Activated T-helper 2 cell treated with anti-CD3 and anti-CD28 coated beads, Interferon-gamma antibody, Interleukin-2, Interleukin-4, amounts not matched to agents 10 μg/mL and 5 μg/mL and 100 μg/mL, durations not matched to agents 14 hours and 24 hours and 36 hours (primary cell): ENCODE results near the gene PGAM1. TPM values are rescaled to one million over a fixed set of nuclear protein-coding genes. Genes with fewer than 3 reads are reported as not detected.
"Not testable (repeated sequence)": the region's sequence is repeated elsewhere in the genome, so short reads cannot be mapped to it uniquely, and the experiment has no call there.

Source experiments
- DNase-seq: peaks from one replicate; pipeline ENCODE4 v3.0.0; 2021; ENCODE audit warnings: low spot score
- H3K27ac Mint-ChIP-seq: one replicate; pipeline ENCODE4 v1.8.0; 2021; ENCODE audit warnings: mixed read lengths
- H3K27me3 Mint-ChIP-seq: one replicate; pipeline ENCODE4 v1.8.0; 2021; ENCODE audit warnings: low read depth, mixed read lengths
- H3K36me3 Mint-ChIP-seq: one replicate; pipeline ENCODE4 v1.8.0; 2021; ENCODE audit warnings: low read depth, mixed read lengths
- H3K4me1 Mint-ChIP-seq: one replicate; pipeline ENCODE4 v1.8.0; 2021; ENCODE audit warnings: low read depth, mixed read lengths
- H3K4me3 Mint-ChIP-seq: one replicate; pipeline ENCODE4 v1.8.0; 2021; ENCODE audit warnings: low read depth, mild to moderate bottlenecking, moderate library complexity, mixed read lengths
- H3K9me3 Mint-ChIP-seq: one replicate; pipeline ENCODE4 v1.8.0; 2021; ENCODE audit warnings: mixed read lengths
- intact Hi-C: fragments of 100-400 bp; cut with micrococcal nuclease; formaldehyde crosslinking; loops from one replicate; pipeline ENCODE4 v1.15.1; 2023
- total RNA-seq: library from RNA; stranded (reverse); gene quantifications from 2 replicates; pipeline ENCODE4 v1.2.3, GENCODE V29; 2022

PGAM1 gene
- total RNA-seq, 1 donor from 2014 or later, result 885 TPM

DNA sequence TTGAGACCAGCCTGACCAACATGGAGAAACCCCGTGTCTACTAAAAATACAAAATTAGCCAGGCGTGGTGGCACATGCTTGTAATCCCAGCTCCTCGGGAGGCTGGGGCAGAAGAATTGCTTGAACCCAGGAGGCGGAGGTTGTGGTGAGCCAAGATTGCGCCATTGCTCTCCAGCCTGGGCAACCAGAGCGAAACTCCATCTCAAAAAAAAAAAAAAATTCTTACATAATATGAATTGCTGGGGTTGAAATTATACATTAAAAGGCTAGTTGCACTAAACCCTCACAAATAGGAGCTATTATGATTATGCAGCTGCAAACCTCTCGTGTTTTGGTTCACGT lies 2.3 kb upstream of the PGAM1 start:
- peaks cover 44% of the 10 kb centered on the region for H3K4me1 Mint-ChIP-seq
- H3K36me3 Mint-ChIP-seq, result peaks cover 33% of the 10 kb centered on the region
- not testable (repeated sequence) for DNase-seq, H3K27me3 Mint-ChIP-seq, H3K9me3 Mint-ChIP-seq
- intact Hi-C loops, result loop anchor here (1.0 to 10.0 kb wide), 2 partner anchors 10 to 221 kb away; partner anchors contain the start of gene PI4K2A
- H3K27ac Mint-ChIP-seq, result peak overlapping the region; percentile 97
- peak overlapping the region; percentile 69 for H3K4me3 Mint-ChIP-seq

DNA sequence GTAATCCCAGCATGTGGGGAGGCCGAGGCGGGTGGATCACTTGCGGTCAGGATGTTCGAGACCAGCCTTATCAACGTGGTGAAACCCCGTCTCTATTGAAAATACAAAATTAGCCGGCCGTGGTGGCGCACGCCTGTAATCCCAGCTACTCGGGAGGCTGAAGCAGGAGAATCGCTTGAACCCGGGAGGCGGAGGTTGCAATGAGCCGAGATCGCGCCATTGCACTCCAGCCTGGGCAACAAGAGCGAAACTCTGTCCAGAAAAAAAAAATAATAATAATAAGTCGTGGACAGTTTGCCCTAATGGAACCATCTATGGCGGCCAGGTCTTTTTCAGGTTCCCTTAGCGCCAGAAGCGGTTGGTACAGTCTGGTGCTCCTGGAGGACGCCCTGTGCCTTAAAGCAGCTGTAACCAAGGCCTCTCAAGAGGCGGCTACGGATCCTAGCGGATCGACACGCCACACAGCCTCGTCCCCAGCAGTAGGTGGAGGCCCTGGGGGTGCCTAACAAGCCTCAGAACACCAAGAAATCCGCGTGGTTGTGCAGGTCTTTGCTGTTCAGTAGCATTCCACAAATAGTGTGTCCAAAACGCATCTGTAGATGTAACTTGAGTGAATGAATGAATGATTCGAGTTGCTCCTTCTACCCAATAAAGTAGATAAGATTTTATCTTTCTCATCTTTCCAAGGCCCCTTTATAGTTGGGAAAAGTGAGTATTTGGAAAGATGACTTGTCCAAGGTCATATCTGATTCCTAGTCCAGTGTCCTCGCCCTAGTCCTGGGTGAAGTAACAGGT lies 982 bp downstream of the PGAM1 start:
- Mint-ChIP-seq H3K36me3 (peaks cover 61% of the 10 kb centered on the region), H3K27me3 (no peaks in the 10 kb centered on the region), H3K4me1 (peaks cover 31% of the 10 kb centered on the region), H3K27ac (peak overlapping the region; percentile 98), H3K4me3 (peak overlapping the region; percentile 86), H3K9me3 (no peaks in the 10 kb centered on the region)
- intact Hi-C loops, result loop anchor here (2.0 to 10.0 kb wide), 2 partner anchors 72 to 218 kb away; partner anchors contain the start of genes MMS19, PI4K2A and UBTD1
- DNase-seq, result no peak

DNA sequence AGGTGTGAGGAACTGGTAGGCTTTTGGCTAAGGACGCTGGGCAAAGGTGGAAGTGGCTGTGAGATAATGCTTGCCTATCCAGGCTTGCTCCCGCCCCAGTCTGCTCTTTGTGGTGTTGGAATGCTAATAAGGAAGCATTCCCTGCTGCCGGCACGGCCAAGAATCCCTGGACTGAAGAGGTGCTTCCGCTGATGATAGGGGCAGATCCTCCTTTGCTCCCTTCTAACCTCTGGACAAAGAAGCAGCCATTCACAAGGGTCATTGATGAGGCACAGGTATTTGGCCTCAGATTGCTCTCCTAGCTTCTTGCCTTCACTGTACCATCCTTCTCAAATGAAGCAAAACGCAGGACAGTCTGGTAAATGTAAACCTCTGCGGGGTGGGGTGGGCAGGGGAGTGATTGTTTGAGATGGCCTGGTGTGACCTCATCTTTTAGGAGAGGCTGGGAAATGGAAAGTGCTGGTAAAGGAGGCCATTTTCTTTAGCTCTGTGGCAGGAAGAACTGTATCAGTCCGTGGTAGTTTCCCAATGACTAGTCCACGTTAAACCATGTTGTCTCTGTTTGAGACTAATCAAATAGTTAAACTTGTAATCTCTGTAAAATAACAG lies 1.7 kb downstream of the PGAM1 start:
- peak overlapping the region; percentile 98 for H3K27ac Mint-ChIP-seq
- peak overlapping the region; percentile 86 for H3K4me3 Mint-ChIP-seq
- H3K36me3 Mint-ChIP-seq, result peaks cover 65% of the 10 kb centered on the region
- H3K4me1 Mint-ChIP-seq, result peaks cover 31% of the 10 kb centered on the region
- no peaks in the 10 kb centered on the region for H3K9me3 Mint-ChIP-seq
- no peaks in the 10 kb centered on the region for H3K27me3 Mint-ChIP-seq
- intact Hi-C loops, result loop anchor here (1.0 to 10.0 kb wide), 5 partner anchors 18 to 217 kb away; partner anchors contain the start of genes MMS19, PI4K2A, RRP12 and UBTD1
- DNase-seq, result no peak

DNA sequence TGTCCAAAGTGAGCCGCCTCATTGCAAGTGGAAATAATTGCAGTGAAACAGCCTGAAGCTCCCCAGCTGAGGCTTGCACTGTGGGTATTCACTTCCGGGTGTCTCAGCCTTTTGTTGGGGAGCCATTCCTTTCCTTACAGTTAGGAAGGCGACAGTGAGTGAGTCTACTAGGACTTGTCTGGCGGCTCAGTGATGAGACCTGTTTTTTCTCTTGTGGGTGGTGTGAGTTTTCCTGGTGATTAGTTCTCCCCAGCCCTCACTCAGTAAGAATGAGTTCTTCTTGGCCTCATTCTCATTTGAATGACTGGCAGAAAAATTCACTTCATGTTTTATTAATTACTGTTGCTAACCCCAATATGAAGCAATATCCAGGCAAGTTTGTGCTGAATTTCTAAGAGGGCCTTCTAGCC lies 2.6 kb downstream of the PGAM1 start:
- H3K36me3 Mint-ChIP-seq, result peaks cover 68% of the 10 kb centered on the region
- no peaks in the 10 kb centered on the region for H3K9me3 Mint-ChIP-seq
- intact Hi-C loops, result loop anchor here (1.0 to 10.0 kb wide), 4 partner anchors 17 to 216 kb away; partner anchors contain the start of genes PI4K2A and RRP12
- peaks cover 23% of the 10 kb centered on the region for H3K4me1 Mint-ChIP-seq
- DNase-seq, result no peak
- H3K27me3 Mint-ChIP-seq, result no peaks in the 10 kb centered on the region
- H3K4me3 Mint-ChIP-seq, result peak overlapping the region; percentile 86
- peak overlapping the region; percentile 90 for H3K27ac Mint-ChIP-seq

DNA sequence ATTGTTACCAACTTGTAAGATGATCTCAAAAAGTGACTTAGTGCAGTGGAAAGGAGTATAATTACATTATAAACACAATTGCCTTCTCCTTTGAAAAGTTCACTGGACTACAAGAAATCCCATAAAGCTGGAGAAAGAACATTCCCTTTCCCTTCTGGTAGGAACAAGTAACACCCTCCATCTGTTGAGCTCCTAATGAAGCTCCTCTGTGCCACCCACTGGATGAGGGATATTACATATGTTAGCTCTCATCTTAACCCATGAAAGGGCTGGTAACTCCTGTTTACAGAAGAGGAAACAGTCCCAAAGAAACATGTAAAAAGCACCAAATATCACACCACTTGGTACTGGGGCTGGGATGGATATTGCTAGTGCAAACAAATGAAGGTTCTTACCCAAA lies 8.1 kb downstream of the PGAM1 start:
- intact Hi-C loops, result no loop called here
- peaks cover 4% of the 10 kb centered on the region for H3K4me1 Mint-ChIP-seq
- H3K4me3 Mint-ChIP-seq, result no peak overlapping the region
- H3K27me3 Mint-ChIP-seq, result no peaks in the 10 kb centered on the region
- no peaks in the 10 kb centered on the region for H3K9me3 Mint-ChIP-seq
- peaks cover 78% of the 10 kb centered on the region for H3K36me3 Mint-ChIP-seq
- DNase-seq, result no peak
- H3K27ac Mint-ChIP-seq, result no peak overlapping the region

DNA sequence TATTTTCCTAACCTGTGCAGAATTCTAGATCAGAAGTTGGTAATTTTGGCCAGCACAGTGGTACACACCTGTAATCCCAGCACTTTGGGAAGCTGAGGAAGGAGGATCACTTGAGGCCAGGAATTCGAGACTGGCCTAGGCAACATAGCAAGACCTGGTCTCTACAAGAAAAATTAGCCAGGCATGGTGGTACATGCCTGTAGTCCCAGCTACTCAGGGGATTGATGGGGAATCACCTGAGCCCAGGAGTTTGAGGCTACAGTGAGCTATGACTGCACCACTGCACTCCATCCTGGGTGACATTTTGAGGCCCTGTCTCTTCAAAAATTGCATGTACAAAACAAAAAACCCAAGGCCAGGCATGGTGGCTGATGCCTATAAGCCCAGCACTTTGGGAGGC lies 8.6 kb downstream of the PGAM1 start:
- Mint-ChIP-seq H3K9me3 (no peaks in the 10 kb centered on the region), H3K27ac (no peak overlapping the region), H3K4me1 (no peaks in the 10 kb centered on the region), H3K27me3 (no peaks in the 10 kb centered on the region), H3K4me3 (no peak overlapping the region), H3K36me3 (peaks cover 77% of the 10 kb centered on the region)
- intact Hi-C loops, result no loop called here
- DNase-seq, result no peak

DNA sequence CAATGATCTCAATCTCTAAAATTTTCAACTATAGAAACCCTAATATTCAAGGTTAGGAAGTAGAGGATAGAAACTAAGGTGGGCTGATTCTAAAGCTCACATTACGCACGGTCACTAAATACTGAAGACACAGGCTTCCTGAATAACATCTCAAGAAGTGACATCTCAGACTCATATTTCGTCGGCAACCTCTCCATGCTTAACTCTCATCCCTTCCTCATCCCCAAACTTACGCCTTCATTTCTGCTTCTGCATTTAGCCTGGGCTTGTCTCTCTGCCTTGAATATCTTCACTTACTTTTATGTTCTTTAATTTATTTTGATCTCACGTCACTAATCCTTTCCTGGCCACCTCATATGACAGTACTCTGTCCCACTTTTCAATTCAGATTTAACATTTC lies 9.2 kb downstream of the PGAM1 start:
- no peak for DNase-seq
- Mint-ChIP-seq H3K27ac (peak overlapping the region; percentile 31), H3K9me3 (no peaks in the 10 kb centered on the region), H3K36me3 (peaks cover 73% of the 10 kb centered on the region), H3K4me1 (no peaks in the 10 kb centered on the region), H3K4me3 (no peak overlapping the region), H3K27me3 (no peaks in the 10 kb centered on the region)
- intact Hi-C loops, result no loop called here

DNA sequence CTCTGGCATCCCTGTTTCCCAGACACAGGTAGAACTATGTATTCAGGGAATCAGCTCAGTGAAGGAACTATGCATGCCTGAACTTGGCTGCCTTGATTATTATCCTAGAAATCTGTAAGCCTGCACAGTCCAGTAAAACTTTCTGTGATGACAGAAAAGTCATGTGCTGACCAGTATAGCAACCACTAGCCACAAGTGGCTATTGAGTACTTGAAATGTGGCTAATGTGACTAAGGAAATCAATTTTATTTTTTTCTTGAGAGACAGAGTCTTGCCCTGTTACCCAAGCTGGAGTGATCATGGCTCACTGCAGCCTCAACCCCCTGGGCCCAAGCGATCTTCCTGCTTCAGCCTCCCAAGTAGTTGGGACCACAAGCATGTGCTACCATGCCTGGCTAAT lies 16.3 kb downstream of the PGAM1 start:
- peaks cover 44% of the 10 kb centered on the region for H3K36me3 Mint-ChIP-seq
- H3K27ac Mint-ChIP-seq, result no peak overlapping the region
- H3K4me1 Mint-ChIP-seq, result peaks cover 16% of the 10 kb centered on the region
- H3K9me3 Mint-ChIP-seq, result no peaks in the 10 kb centered on the region
- no peaks in the 10 kb centered on the region for H3K27me3 Mint-ChIP-seq
- intact Hi-C loops, result no loop called here
- DNase-seq, result no peak
- no peak overlapping the region for H3K4me3 Mint-ChIP-seq

DNA sequence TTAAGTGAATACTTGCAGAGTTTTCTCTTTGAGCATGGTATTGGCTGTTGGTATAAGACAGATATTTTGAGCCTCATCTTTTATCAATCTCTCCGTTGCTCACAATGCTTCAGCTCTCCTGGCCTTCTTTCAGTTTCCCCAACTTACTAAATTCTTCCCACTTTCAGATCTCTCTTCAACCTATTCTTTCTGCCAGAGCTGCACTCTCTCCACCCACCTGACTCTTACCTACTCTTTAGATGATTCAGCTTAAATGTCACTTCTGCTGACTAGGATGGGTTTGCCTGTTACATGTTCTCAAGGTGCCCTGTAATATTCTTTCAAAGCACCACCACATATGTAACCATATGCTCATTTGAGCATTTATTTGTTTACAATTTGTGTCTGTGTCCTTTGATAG lies 18.2 kb downstream of the PGAM1 start:
- no peak for DNase-seq
- no peaks in the 10 kb centered on the region for H3K27me3 Mint-ChIP-seq
- peak overlapping the region; percentile 95 for H3K4me3 Mint-ChIP-seq
- peaks cover 41% of the 10 kb centered on the region for H3K36me3 Mint-ChIP-seq
- peak overlapping the region; percentile 69 for H3K27ac Mint-ChIP-seq
- no peaks in the 10 kb centered on the region for H3K9me3 Mint-ChIP-seq
- H3K4me1 Mint-ChIP-seq, result peaks cover 25% of the 10 kb centered on the region
- intact Hi-C loops, result loop anchor here (1.0 kb wide), 1 partner anchor 37 kb away; no protein-coding TSS in a partner anchor

DNA sequence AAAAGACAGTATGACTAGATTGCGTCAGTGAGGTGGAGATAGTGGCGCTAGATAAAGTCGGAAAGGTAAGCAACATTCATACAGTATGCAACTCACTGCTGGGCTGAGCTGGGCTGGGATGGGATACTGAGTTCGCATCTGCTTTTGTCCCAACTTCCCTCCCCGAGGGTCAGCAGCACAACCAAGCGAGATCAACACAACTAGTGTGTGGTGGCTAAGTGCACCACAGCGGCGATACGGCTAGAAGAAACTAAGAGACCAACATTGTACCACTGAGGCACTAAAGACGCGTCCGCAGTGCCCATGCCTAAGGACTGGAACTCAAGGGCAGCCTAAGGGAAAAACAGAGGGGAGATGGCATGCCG lies 19.3 kb downstream of the PGAM1 start:
- Mint-ChIP-seq H3K36me3 (peaks cover 36% of the 10 kb centered on the region), H3K4me1 (peaks cover 28% of the 10 kb centered on the region), H3K27me3 (no peaks in the 10 kb centered on the region), H3K27ac (peak overlapping the region; percentile 69), H3K4me3 (peak overlapping the region; percentile 95), H3K9me3 (no peaks in the 10 kb centered on the region)
- intact Hi-C loops, result loop anchor here (1.0 kb wide), 1 partner anchor 17 kb away; no protein-coding TSS in a partner anchor
- no peak for DNase-seq

DNA sequence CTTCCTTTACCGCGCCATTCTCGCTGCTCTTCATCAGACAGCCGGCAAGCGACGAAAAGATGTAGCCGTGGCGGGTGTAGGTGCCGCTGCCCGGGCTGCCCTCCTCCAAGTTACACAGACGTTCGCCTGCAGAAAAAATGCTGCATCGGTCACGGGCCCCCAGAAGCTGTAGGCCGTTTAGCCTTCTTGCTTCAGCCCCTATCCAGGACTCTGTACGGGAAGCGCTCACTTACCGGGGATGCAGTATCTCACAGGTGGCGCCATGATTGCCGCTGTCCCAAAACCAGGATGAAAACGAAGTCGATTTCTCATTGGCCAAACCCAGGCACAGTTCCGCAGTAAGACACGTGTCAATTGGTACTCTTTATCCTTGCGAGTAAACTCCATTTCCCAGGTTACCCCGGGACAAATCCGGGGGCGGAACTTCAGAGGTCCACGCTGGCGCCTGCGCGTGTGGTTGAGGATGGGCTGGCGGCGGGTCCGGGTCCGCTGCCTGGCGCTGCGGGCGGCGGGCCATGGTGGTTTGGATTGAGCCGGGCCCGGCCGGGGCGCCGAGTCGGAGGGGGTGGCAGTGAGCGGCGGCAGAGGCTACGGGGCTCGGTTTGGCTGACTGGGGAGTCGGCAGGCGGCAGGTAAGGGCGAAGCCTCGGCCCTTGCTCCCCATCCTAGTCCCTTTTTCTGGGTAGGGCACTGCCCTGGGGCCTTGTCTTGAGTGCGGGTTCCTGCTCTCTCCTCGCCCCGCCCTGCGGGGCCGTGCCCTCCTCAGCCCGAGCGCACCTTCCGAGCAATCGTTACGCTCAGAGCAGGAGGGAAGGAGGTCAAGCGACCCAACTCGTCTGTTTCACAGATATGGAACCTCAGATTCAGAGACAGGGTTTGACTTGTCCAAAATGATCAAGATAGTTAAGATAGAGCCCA lies 20.0 kb downstream of the PGAM1 start, which contains the start of the genes EXOSC1 and ZDHHC16:
Gene EXOSC1, minus strand, starts transcription at position 285 of the 918 bp plus-strand sequence. Its CDS starts 21 bp downstream, at position 264.
Gene ZDHHC16, plus strand, starts transcription at position 454 of the 918 bp plus-strand sequence. CDS start 5,501 bp downstream, outside the sequence.
- peak; percentile 92 for DNase-seq
- Mint-ChIP-seq H3K27ac (peak within 1 kb of the TSS; percentile 69), H3K27me3 (no peaks in the 10 kb centered on the region), H3K9me3 (no peaks in the 10 kb centered on the region), H3K4me3 (peak within 1 kb of the TSS; percentile 95), H3K4me1 (peaks cover 34% of the 10 kb centered on the region), H3K36me3 (peaks cover 38% of the 10 kb centered on the region)
- intact Hi-C loops, result loop anchor here (1.0 kb wide), 4 partner anchors 18 to 52 kb away; partner anchors contain the start of genes MMS19, RRP12 and UBTD1

DNA sequence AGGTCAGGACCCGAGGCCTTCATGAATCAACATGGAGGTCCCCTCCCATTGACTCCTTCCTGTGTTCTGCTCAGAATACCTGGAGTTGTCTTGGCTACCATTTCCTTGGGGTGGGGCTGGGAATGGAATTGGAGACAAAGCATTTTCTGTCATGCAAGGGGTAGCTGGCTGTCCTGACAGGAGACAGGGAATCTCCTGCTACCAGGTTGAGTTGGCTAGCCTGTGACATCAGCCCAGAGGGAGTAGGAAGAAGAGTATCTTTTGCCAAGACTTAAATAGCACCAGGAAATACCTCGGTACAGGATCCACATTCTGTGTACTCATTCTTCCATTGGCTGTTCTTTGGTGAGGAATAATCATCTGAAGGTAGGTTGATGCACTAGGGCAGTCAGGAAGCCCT lies 24.8 kb downstream of the PGAM1 start:
- no peaks in the 10 kb centered on the region for H3K9me3 Mint-ChIP-seq
- intact Hi-C loops, result no loop called here
- no peaks in the 10 kb centered on the region for H3K27me3 Mint-ChIP-seq
- no peak overlapping the region for H3K4me3 Mint-ChIP-seq
- DNase-seq, result no peak
- peak overlapping the region; percentile 11 for H3K27ac Mint-ChIP-seq
- peaks cover 46% of the 10 kb centered on the region for H3K36me3 Mint-ChIP-seq
- H3K4me1 Mint-ChIP-seq, result peaks cover 30% of the 10 kb centered on the region
